ENCODE data around the gene NAT16. TPM values are rescaled to one million over a fixed set of nuclear protein-coding genes. Genes with fewer than 3 reads are reported as not detected.

NAT16 gene
- total and polyA plus RNA-seq, 2 of the 13 experiments (the other 11 are each of a cell fraction or from before 2014, with no cell fraction given), result 0.04 TPM; not detected in 1

GRCh38 chr7:101126651-101127459 lies 53.2 kb downstream of the NAT16 start, which contains the start of gene SERPINE1 (continued):
- TF ChIP-seq ZNF274 (CRISPR knock-in tag; IDR thresholded peaks at IDR 0.05) (no peak), NCOR1 (IDR thresholded peaks at IDR 0.05; ENCODE audit: borderline replicate concordance, low read length) (peak; percentile 93), PAX8 (CRISPR knock-in tag; IDR thresholded peaks at IDR 0.05; ENCODE audit: borderline replicate concordance) (no peak), ZNF225 (CRISPR knock-in tag; IDR thresholded peaks at IDR 0.05) (peak; percentile 26; the same call in 1 of the 2 replicates), ATF7 (IDR thresholded peaks at IDR 0.05) (no peak; the same call in 1 of the 2 replicates), ATF7 (CRISPR knock-in tag; IDR thresholded peaks at IDR 0.05) (peak; percentile 84; the same call in 1 of the 2 replicates), ZBTB37 (CRISPR knock-in tag; IDR thresholded peaks at IDR 0.05) (no peak), ZSCAN31 (CRISPR knock-in tag; IDR thresholded peaks at IDR 0.05; ENCODE audit: low read depth) (no peak; the same call in 1 of the 2 replicates), PRDM4 (CRISPR knock-in tag; IDR thresholded peaks at IDR 0.05; ENCODE audit: borderline replicate concordance) (no peak), ZBTB26 (CRISPR knock-in tag; IDR thresholded peaks at IDR 0.05; ENCODE audit: borderline replicate concordance) (no peak), ZSCAN12 (CRISPR knock-in tag; IDR thresholded peaks at IDR 0.05) (0 out of 2 replicates have a peak, but pooled peaks have one; percentile 30), RAD21 (CRISPR knock-in tag; IDR thresholded peaks at IDR 0.05) (peak; percentile 26; the same call in 1 of the 2 replicates), ZNF746 (CRISPR knock-in tag; IDR thresholded peaks at IDR 0.05) (peak; percentile 34), PRDM15 (CRISPR knock-in tag; IDR thresholded peaks at IDR 0.05) (no peak), ZNF577 (CRISPR knock-in tag; IDR thresholded peaks at IDR 0.05; ENCODE audit: borderline replicate concordance, low read depth) (no peak; the same call in 1 of the 2 replicates), DMTF1 (CRISPR knock-in tag; IDR thresholded peaks at IDR 0.05) (no peak), TGIF2 (CRISPR knock-in tag; IDR thresholded peaks at IDR 0.05) (peak; percentile 83; the same call in 1 of the 2 replicates)
